Gastroesophageal sphincter (tissue), 3 donors: ENCODE measurements around the gene CFAP90.
A peak's percentile ranks its signal among the peaks of the same experiment; 100 is the strongest.

Experiments
- POLR2AphosphoS5 ChIP-seq: sonication (generic); formaldehyde crosslinking; IDR thresholded peaks from one replicate; pipeline ENCODE4 v1.6.1; 2017; ENCODE audit warnings: antibody characterized with exemption
- TF ChIP-seq, protein P1 (sequence below), 4 experiments: fragments of 200-600 bp in 2 of 4; fragments of 450-650 bp in 2 of 4; sonication (generic) in 1 of 4; IDR thresholded peaks; one replicate each; pipeline ENCODE4 v1.5.1; 2017 to 2019; ENCODE audit warnings: antibody characterized with exemption in 4 of 4, mild to moderate bottlenecking in 2 of 4, moderate library complexity in 2 of 4

GRCh38 chr5:7856855-7857254 is 5.9 kb upstream of the CFAP90 start:
- no peak for TF ChIP-seq POLR2AphosphoS5
- TF ChIP-seq, protein P1, sequence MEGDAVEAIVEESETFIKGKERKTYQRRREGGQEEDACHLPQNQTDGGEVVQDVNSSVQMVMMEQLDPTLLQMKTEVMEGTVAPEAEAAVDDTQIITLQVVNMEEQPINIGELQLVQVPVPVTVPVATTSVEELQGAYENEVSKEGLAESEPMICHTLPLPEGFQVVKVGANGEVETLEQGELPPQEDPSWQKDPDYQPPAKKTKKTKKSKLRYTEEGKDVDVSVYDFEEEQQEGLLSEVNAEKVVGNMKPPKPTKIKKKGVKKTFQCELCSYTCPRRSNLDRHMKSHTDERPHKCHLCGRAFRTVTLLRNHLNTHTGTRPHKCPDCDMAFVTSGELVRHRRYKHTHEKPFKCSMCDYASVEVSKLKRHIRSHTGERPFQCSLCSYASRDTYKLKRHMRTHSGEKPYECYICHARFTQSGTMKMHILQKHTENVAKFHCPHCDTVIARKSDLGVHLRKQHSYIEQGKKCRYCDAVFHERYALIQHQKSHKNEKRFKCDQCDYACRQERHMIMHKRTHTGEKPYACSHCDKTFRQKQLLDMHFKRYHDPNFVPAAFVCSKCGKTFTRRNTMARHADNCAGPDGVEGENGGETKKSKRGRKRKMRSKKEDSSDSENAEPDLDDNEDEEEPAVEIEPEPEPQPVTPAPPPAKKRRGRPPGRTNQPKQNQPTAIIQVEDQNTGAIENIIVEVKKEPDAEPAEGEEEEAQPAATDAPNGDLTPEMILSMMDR (IDR thresholded peaks at IDR 0.05), result peak in 3 of 4 experiments; percentile 13 to 52 (median 19)
